GM19239 (cell line): ENCODE measurements around the gene SPOP.
"Not testable (repeated sequence)": the region's sequence is repeated elsewhere in the genome, so short reads cannot be mapped to it uniquely, and the experiment has no call there.

Source experiments
- DNase-seq: peaks from one replicate; pipeline ENCODE4 v3.0.0; 2011; ENCODE audit warnings: low spot score; ENCODE audit not compliant: insufficient read length
- FAIRE-seq: peaks from 2 replicates; lab custom pipeline; 2011; peaks lifted over from hg19 to GRCh38; lab: Jason Lieb, UNC

The SPOP gene

DNA sequence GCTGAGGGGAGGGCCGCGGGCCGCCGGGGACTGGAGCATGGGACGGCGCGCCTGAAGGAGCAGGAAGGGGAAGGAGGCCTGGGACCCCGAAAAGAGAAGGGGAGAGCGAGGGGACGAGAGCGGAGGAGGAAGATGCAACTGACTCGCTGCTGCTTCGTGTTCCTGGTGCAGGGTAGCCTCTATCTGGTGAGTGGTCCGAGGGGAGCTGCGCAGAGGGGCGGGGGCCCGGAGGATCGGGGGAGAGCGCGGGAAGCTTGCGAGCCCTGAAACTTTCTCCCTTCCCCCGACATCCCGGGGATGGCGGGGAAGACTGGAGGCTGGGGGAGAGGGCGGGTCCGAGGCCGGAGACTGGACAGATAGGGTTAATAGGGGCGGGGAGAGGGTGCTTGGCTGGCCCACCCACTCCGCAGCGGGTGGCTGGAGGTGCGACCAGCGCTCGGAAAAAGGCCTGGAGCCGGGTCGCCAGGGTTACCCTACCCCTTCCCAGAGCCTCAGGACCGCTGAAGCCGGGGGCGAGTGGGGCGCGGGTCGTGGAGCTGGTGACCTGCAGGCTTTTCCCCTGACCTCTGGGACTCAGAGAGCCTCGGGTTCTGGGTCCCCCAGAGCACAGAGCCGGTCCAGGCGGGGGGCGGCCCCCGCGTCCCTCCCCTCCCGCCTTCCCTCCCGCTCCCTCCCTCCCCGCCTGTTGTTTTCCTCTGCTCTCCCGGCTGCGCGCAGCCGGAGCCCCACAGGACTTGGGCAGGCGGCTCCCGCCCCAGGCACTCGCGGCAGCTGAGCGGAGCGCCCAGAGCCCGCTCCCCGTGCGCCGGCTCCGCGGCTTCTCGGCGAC lies 101.6 kb downstream of the SPOP start:
- DNase-seq (no peak), FAIRE-seq (no peak)

DNA sequence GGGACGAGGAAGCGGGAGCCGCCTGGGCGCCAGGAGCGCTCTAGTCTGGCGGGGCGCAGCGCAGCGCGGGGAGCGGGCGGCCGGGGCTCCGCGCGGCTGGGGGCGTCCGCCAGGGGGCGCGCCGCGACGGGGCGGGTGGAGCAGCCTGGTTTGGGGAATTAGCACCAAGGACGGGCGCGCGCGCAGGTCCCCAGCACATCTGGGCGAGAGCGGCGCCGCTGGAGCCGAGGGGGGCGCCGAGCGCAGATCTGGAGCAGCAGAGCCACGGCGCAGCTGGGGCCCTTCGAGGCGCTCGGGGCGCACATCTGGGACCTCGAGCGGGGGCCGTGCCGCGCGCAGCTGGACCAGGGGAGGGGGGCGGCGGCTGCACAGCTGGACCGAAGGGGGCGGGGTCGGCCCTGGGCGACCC lies 102.2 kb downstream of the SPOP start, which contains the start of gene NXPH3:
NXPH3 (plus strand) TSS at position 193 of the 409 bp plus-strand sequence. CDS start 349 bp downstream, outside the sequence.
- FAIRE-seq (no peak), DNase-seq (peak; percentile 62)

DNA sequence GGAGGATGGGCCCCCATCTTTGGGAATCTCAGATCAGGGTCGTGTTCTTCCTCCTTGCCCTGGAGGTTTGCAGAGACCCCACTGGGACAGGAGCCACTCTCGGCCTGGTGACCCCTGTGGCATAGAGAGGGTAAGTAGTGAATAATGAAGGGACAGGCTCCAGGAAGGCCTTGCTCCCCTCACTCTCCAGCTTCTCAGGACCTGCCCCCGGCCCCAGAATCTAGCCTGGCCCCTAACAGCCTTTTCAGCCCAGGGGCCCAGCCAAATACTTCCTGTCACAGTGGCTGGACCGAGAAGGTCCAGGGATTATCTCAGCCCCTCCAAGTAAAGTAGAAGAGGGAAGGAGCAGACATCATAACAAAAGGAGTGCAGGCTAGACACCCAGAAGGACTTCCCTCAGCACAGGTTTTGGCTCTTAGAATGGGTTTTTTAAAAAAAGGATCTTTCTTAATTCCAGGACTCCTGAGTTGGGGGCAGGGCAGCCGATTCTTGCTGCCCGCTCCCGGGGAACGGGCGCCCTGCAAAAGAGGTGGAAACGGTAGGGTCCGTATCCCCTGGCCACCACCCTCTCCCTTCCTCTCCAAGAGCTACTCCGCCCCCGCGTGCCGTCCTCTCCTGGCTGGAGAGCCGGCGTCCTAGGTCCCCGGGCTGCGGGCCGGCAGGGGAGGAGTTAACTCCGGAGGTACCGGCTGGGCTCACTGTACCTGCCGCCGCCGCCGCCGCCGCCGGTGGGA lies 102.8 kb downstream of the SPOP start:
- no peak for DNase-seq
- no peak for FAIRE-seq

DNA sequence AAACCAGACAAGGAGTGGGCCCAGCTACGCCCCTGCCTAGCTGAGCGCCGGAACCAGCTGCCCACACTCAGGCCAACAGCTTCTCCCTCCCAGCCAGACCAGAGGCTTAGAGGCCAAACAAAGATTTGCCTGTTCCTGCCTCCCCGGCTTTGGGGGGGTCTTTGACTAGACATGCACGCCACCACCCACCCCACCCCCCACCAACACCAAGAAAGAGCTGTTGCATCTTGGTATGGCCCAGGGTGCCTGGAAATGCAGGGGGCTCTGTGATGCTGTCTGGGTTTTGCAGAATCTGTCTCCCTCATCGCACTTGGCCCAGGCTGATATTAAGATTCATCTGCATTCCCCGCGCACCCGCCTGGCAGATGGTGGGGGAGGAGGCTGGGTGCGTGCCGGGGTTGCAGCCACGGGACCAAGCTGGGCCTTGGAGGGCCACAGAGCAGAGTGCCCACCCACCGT lies 103.5 kb downstream of the SPOP start:
- DNase-seq, result no peak
- no peak for FAIRE-seq

DNA sequence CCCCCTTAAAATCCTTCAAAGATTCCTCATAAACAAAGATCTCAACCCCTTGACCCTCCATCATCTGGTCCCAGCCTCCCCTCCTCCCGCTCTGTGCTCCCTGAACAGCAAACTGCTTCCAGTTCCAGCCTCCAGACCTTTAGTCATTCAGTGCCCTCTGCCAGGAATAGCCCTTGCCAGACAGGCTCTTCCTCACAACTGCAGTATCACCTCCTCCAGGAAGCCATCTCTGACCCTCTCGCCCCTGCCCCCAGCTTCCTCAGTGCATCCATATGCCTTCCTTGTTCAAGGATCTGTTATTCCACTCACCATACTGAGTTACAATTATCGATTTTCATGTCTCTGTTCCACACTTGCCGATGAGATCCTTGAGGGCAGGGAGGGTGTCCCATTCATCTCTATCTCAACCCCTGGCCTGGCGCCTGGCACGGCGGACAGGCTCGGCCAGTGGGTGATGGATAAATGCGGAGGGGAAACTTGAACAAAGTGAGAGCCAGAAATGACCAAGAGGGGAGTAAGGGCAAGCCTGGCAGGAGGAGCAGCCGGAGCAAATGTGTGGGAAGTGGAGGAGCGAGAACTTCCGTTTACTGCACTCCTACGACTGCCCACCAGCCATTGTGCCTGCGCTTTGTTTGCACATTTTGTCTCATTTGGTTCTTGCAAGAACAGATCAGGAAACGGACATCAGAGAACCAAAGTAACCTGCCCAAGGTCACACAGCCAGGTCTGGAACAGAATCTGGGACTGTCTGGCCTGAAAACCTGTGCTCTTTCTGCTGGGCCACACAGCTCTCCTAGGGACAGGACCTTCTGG lies 104.2 kb downstream of the SPOP start:
- no peak for DNase-seq
- FAIRE-seq, result no peak

DNA sequence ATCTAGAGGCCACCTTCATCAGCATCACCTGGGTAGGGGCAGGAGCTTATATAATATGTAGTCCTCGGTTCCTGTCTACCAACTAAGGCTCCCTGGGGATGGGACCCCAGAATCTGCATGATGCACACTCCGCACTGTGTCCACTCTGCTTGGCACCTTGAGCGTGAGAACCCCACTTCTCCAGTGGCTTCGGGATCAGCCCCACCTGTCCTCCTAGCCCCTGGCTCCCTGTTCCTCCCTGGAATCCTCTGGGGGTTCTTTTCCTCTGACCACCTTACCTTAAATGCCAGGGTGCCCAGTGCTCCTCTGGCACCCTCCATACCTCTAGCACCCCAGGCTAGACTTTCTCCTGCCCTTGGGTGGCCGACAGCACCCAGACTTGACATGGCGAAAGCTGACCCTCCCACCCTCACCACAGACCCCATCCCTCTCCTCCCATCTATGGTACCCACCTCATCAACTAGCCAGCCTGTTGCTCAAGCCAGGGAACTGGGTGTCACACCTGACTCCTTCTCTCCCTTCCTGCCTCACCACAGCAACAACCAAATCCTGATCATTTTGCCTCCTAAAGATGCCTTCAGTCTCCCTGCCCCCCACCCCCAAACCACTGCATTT lies 105.0 kb downstream of the SPOP start:
- no peak for DNase-seq
- FAIRE-seq, result no peak

DNA sequence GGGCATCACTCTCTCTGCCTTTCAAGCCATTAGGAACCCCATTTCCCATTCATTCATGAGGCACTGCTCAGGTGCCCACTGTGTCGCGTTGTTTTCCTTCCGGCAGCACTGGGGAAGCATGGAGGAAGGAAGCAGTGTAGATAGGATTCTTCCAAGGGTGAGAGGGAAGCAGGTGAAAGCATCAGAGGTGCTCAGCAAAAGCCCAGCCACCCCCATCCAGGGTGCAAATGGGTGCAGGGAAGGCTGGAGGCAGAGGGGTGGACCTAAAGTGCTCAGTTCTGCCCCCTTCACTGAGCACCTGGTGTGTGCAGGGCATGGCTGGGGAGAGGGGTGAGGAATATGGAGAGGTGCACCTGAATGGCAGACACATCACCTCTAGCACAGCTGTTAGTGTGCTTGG lies 105.7 kb downstream of the SPOP start:
- DNase-seq (no peak), FAIRE-seq (no peak)

DNA sequence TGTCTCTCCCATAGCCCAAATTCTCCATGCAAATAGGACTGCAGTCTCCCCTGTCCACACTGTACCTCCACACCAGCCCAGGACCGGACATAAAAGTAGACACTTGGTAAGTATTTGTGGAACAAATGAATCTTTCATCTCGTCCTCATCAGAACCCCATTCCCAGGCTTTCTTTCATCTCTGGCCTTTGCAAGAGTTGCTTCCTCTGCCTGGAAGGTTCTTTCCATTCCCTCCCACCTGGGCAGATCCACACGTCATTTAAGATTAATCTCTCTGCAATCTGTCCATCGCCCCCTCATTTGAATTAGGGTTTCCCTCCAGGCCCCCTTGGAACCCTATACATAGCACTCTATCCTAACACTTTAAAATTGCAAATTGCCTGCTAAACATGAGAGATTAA lies 106.1 kb downstream of the SPOP start:
- DNase-seq (no peak), FAIRE-seq (no peak)

DNA sequence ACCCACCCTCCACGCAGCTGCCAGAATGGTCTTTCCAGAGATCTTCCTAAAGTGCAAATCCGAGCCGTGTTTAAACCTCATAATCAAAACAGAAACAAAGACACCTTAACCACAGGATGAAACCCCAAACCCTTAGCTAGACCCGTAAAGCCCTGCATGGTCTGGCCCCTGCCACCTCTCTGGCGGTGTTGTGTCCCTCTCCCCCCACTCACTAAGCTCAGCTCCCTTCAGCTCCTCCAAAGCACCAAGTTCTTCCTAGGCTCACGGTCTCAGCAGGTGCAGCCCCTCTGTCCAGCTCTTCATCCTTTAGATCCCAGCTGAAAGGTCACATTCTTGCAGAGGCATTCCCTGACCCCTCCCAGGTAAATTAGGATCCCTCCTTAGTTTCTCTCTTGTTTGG lies 106.6 kb downstream of the SPOP start:
- DNase-seq, result no peak
- no peak for FAIRE-seq

DNA sequence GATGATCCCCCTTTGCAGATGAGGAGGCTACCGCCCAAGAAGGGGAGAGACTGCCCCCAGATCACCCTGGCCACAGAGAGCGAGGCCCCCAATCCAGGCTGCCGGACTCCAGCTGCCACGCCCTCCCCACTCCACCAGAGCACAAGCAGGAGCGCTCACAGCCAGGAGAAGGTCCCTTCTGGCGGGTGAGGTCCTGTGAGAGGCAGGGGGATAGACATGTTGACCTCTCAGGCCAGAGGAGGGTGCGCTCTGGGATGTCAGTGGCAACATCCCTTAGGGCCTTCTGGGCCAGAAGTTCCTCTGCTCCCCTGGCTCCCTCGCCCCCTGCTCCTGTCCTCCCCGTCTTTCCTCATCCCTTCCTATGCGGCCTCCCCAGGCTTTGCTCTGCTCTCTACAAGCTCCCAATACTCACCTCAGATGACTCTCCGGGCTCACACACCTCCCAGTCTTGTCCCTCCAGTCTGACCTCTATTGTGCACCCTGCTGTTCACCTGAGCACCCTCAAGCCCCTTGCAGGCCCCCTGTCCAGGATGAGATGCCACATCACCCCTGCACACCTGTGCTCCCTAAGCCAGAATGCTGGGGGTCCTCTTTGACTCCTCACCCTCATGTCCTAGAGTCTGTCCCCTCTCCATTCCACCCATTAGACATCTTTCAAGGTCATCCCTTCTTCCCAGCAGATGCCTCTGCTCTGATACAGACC lies 107.2 kb downstream of the SPOP start:
- no peak for DNase-seq
- no peak for FAIRE-seq

DNA sequence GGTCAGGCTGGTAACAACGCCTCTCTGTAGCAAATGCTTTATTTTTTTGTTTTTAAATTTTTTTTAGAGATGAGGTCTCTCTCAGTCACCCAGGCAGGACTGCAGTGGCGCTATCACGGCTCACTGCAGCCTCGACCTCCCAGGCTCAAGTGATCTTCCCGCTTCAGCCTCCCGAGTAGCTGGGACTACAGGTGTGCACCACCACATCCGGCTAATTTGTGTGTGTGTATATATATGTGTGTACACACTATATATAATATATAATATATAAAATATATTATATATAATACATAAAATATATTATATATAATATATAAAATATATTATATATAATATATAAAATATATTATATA lies 109.2 kb downstream of the SPOP start:
- DNase-seq, FAIRE-seq: not testable (repeated sequence)

DNA sequence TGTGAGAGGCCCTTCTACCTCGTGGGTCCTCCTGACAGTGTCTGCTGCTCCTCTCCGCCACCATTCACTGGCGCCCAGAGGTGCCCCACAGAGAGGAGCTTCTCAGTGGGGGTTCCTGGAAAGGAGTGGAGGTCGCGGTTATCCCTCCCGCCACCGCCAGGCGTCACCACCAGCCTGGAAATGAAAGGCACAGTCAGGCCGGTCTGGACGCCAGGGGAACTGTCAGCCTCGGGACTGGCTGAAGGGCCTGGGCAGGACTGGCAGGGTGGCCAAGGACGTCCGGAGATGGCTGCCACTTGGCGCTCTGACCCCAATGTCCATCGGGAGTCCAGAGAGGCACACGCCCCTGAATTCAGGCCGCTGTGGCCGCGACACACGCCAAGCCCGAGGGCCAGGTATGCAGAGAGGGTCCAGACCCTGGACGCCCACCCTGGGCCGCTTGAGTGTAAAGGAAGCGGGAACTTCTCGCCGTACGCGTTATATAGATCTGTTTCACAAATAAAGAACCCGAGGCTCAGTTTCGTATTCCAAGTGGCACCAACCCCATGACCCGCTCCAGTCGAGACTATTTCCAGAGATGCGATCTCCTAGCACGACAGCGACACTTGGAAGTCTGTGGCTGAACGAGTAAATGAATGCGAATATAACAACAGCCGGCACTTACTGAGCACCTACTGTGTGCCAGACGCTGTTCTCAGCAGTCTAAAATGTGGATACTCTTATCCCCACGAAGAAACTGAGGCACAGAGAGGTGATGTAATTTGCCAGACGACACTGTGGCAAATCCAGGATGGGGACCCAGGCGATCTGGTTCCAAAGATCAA lies 109.8 kb downstream of the SPOP start:
- peak; percentile 65 for DNase-seq
- peak; percentile 87 for FAIRE-seq

DNA sequence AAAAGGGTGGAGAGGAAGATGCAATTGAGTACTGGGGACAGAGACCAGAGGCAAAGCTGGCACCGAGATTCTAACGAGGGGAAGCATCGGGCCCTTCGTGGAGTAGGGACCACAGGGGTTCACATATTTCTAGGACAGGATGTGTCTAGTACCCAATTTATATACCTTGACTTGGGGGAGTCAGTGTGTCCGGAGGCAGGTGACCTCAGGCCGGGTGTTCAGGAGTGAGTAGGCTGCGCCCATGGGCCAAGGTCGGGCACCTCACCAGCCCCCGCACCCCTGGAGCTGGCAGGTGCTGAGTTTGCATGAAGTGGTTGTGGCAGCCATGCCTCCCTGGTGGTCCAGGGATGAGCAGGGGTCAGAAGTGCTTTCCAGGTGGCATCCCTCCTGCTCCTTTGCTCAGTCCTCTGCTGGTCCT lies 110.8 kb downstream of the SPOP start:
- FAIRE-seq (no peak), DNase-seq (no peak)

DNA sequence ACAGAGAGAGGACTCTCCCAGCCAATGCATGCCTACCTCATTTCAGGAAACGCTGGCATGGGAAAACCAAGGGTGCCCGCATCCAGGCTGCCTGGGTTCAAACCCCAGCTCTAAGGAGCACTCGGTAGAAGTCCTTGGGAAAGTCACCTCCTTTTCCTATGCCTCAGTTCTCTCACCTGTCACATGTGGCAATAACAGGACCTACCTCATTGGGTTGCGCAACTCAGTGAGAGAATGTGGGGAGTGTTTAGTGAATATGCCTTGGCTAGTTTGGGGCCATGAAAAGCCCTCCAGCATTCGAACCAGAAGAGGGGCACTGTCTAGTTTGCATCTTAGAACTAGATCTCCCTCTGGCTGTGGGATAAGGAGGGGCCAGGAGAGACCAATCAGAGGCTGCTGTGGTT lies 111.2 kb downstream of the SPOP start:
- DNase-seq (no peak), FAIRE-seq (no peak)

DNA sequence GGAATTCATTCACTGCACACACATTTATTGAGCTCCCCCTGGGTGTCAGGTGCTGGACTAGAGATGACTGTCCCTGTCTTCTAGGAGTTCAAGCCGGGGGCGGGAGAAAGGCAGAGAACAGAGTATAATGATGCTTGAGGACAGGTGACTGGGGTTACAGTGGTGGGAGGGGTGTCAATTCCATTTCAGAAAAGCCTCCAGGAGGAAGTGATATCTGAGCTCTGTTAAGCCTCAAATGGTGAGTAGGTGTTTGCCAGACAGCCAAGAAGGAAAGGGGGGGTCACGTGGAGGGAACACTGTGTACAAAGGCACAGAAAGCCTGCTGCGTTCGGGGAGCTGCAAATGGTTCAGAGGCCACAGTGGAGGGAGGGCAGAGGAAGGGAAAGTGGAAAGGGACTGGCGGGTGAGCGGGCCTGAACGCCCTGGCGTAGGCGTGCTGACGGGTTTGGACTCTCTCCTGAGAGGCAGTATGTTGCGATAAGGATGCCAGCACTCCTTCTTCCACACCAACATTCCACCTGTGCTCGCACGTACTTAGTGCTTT lies 111.9 kb downstream of the SPOP start:
- no peak for FAIRE-seq
- DNase-seq, result no peak

DNA sequence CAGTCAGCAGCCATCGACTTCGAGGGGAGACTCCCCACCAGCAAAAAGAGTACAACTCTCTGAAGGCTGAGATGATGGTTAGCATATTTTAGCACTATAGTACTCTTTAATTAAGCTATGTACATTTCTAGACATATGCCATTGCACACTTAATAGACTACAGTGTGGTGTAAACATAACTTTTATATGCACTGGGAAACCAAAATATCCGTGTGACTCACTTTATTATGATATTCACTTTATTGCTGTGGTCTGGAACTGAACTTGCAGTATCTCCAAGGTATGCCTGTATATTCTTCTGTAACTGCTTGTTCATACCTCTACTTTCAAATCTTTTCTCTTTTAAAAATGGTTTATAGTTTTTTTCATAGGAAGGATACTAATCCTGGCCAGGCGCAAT lies 113.3 kb downstream of the SPOP start:
- DNase-seq (no peak), FAIRE-seq (peak; percentile 8)

DNA sequence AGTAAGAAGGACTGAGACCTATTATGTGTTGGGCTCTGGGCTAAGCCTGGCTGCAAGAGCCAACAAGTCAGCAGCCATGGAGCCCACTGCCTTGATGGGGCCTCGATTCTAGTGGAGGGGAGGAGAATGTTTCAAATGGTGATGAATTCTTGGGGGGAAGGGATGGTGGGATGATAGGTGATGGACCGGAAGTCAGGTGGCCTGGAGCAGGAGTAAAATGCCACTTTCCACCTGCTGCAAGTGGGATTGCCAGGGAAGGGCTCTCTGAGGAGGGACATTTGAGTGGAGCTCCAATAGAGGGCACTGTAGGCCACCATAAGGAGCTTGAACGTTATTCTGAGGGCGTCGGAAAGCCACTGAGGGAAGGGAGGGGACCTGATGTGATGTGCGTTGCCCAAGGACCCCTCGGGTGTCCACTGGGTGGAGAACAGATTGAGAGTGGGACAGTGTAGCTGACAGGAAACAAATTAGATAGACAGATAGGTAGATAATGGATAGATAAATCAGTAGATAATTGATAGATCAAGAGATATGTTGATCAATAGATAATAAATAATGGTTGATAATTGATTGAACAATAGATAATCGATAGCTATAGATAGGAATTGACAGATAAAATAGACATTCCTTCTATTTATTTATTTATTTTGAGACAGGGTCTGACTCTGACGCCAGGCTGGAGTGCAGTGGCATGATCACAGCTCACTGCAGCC lies 120.4 kb downstream of the SPOP start:
- DNase-seq (no peak), FAIRE-seq (peak; percentile 66)
